ENCODE measurements around the gene HIGD1A.

The HIGD1A gene

DNA sequence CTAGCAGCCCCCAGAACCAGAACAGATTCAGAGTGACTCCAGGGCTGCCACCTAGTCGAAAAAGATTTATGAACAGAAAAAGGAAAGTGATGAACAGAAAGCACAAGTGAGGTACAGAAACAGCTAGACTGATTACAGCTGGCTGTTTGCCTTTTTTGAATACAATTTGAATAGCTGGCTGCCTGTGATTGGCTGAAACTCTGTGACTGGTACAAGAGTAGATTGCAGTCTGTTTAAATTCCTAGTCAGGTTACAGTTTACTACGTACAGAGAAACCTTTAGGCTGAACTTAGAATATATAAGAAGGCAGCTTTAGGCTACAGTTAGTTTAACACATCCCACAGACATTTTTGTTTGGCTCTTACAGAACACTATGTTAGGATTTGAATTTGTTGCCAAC lies 41.3 kb downstream of the HIGD1A start:
- TF ChIP-seq GATA3 (IDR thresholded peaks at IDR 0.05; ENCODE audit: low read depth, low read length) (no peak), GATA2 (IDR thresholded peaks at IDR 0.05; ENCODE audit: low read depth, low read length) (no peak)

DNA sequence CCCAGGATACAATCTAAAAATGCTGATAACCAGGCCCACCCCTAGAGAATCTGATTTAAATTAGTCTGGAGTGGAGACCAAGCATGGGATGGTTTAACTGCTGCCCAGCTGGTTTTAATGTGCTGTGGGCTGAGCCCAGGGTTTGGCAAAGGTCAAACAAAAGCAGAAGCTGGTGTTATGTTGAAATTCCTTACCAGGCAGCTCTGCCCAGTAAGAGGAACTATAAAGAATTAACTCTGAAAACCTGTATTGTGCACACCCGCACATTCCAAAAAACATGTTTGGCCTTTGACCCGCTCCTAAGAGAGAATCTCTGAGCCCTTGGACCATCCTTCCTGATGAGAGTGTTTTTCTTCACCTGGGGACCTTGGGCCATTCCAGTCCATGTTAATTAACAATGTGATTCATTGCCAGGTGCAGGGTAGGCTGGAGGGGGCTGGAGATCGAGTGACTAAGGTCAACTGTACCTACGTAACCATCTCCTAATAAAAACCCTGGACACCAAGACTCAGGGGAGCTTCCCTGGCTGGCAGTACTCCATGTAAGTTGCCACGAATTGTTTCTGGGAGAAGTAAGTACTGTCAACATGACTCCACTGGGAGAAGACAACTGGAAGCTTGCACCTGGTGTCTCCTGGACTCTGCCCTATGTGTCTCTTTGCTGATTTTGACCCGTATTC lies 42.1 kb downstream of the HIGD1A start:
- no peak for TF ChIP-seq GATA2 (IDR thresholded peaks at IDR 0.05; ENCODE audit: low read depth, low read length)
- no peak for TF ChIP-seq GATA3 (IDR thresholded peaks at IDR 0.05; ENCODE audit: low read depth, low read length)

DNA sequence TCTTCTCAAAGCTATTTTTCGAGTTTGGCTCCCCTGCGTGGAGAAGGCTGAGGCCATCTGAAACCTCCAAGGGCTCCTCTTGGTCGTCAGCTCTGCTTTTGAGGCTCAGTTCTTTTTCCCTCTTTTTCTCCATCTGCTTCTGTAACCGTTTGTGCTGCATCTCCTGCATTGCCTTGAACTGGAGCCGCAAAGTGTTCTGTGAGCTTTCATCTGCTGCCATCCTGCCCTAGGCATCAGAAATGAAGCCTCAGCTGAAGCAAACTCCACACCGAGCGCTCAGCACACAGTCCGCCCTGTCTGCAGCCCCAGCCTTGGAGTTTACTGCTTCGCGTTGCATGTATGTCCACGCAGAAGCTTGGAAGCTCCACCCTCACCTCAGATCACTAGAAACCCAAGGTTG lies 46.2 kb downstream of the HIGD1A start:
- TF ChIP-seq GATA3 (IDR thresholded peaks at IDR 0.05; ENCODE audit: low read depth, low read length): no peak
- TF ChIP-seq GATA2 (IDR thresholded peaks at IDR 0.05; ENCODE audit: low read depth, low read length): no peak

DNA sequence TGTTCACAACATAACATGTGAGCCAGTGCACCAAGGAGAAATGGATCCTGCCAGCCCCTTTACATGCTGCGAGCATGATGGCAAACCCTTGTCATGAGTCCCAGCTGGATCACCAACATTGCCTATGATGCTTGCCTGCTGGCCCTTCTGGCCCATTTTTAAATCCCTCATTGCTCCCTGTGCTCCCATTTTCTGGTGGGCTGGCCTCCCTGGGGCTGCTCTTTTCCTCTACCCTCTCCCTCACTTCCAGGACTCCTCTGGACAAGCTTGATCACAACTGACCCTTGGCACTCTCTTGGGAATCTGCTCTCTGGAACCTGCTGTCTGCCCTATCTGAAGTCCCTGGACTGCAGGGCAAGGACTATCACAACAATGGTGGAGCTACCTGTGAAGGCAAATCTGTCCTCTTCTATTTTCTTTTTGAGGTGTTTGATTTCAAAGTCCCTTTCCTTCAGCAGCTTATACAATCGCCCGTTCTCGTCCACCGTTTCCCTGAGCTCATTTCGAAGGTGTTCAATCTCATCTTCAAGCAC lies 47.5 kb downstream of the HIGD1A start:
- TF ChIP-seq GATA3 (IDR thresholded peaks at IDR 0.05; ENCODE audit: low read depth, low read length) (no peak), GATA2 (IDR thresholded peaks at IDR 0.05; ENCODE audit: low read depth, low read length) (no peak)

DNA sequence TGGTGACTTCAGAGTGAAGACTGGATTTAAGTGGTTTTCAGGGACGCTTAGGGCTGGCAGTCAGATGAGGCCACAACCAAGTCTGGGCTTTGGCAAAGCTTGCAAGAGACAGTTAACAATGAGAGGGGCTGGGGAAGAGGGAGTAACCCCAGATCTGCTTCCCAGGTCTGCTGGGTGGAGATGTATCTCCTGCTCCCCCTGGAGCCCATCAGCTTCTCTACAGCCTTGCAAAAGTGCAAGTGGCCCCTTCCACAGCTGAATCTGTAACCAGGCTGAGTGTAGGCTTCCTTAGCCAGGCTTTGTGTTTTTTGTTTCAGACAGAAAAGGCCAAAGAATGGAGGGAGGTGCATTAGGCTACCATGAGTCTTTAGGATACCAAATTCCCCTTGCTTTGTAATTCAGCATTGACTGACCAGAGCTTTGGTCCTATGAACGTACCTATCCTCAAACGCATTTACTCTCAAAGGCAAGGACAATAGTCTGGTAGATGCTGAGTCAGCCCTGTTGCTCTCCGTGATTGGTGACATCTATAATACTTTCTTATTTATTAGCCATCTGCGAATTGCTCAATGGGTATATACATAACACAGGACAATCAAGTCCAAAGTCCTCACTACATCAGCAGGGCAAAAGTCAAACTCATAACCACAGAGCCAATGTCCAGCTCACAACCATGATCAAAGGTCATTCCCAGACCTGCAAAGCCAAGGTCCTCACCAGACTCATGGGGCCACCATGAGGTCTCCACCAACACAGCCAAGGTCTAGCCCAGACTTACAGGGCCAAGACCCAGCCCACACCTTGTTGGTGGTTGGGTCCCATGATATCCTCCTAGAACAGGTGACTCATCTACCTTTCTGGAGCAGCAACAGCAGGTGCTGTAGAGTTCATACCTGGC lies 48.4 kb downstream of the HIGD1A start:
- TF ChIP-seq GATA2 (IDR thresholded peaks at IDR 0.05; ENCODE audit: low read depth, low read length) (no peak), GATA3 (IDR thresholded peaks at IDR 0.05; ENCODE audit: low read depth, low read length) (no peak)

DNA sequence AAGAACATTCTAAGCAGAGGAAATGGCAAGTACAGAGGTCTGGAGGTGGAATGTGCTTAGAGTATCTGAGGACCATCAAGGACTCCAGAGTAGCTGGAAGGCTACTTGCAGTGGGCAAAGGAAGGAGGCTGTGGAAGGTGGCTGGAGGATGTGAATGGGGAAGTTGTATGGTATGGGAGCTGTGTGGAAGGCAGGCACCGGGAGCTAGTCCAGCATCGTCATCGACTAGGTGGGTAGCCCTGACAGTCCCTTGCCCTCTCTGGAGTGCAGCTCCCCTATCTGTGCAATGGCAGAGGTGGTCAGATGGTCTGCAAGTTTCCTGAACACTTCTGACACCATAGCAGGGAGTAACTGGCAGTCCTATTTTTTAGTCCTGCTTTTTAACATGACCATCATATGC lies 50.5 kb downstream of the HIGD1A start:
- no peak for TF ChIP-seq GATA2 (IDR thresholded peaks at IDR 0.05; ENCODE audit: low read depth, low read length)
- no peak for TF ChIP-seq GATA3 (IDR thresholded peaks at IDR 0.05; ENCODE audit: low read depth, low read length)

DNA sequence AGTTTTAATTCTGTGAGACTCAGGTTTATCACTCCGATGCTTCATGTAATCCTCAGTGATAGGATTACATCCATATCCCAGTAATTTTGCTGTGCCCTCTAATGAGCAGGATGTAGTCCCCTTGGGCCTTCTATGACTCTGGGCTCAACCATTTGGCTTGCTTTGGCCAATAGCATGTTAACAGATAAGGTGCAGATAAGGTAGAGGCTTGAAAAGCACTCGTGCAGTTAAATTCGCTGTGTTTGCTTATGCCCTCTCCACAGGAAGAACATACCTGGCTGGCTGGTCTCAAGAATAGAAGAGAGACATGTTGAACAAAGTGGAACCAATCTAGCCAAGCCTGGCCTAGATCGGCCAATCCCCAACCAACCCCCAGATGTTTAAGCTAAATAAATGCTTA lies 51.3 kb downstream of the HIGD1A start:
- TF ChIP-seq GATA2 (IDR thresholded peaks at IDR 0.05; ENCODE audit: low read depth, low read length) (no peak), GATA3 (IDR thresholded peaks at IDR 0.05; ENCODE audit: low read depth, low read length) (no peak)

DNA sequence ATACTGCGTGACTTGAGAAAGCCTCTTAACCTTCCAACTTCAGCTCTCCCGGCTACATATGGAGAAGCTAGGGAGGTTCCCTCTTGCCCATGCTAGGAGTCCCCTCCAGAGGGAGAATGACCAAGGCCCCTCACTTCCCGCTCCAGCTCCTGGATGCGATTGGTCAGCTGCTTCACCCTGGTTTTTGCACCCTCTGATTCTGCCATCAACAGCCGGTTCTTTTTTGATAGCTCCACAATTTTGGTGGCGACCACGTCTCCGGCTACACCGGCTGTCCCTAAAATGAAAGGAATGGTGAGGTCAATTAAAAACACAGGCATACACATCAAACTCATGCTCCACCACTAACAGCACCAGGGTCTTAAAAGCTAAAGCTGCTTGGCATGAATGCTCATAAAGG lies 51.8 kb downstream of the HIGD1A start:
- no peak for TF ChIP-seq GATA2 (IDR thresholded peaks at IDR 0.05; ENCODE audit: low read depth, low read length)
- TF ChIP-seq GATA3 (IDR thresholded peaks at IDR 0.05; ENCODE audit: low read depth, low read length): no peak

DNA sequence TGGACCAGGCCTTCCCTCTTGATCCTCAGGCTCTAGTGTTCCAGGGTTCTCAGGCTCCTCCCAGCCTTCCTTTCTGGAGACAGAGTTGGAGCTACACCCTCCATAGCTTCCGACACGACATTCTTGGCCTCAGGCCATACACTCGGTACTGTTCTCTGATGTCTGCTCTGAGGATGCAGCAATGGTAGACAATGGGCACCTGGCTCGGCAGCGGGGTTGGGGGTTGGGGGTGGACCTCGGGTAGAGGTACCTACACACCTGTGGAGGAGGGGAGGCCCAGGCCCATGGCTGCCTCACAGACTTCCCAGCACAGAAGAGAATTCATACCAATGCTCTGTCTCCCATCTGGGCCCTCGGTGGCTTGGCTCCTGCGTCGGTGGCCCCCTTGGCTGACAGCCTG lies 52.7 kb downstream of the HIGD1A start:
- TF ChIP-seq GATA3 (IDR thresholded peaks at IDR 0.05; ENCODE audit: low read depth, low read length) (no peak), GATA2 (IDR thresholded peaks at IDR 0.05; ENCODE audit: low read depth, low read length) (no peak)

DNA sequence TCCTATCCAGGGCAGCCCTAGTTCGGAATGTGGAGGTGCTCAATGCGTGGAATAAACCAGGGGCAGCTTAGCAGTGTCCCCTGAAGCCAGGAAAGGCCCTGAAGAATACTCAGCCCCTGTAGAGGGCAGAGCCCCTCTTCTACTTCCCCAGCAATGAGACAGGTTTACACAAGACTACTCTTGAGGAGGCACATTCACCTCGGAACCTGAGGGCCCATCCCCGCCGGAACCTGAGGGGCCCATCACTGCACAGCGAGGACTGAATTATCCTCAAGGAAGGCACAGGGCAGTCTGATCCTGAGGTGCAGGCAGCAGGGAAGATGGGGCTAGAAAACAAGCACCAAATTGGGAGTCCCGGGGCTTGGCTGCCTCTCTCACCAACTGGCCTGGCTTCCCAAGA lies 53.5 kb downstream of the HIGD1A start:
- no peak for TF ChIP-seq GATA2 (IDR thresholded peaks at IDR 0.05; ENCODE audit: low read depth, low read length)
- no peak for TF ChIP-seq GATA3 (IDR thresholded peaks at IDR 0.05; ENCODE audit: low read depth, low read length)

DNA sequence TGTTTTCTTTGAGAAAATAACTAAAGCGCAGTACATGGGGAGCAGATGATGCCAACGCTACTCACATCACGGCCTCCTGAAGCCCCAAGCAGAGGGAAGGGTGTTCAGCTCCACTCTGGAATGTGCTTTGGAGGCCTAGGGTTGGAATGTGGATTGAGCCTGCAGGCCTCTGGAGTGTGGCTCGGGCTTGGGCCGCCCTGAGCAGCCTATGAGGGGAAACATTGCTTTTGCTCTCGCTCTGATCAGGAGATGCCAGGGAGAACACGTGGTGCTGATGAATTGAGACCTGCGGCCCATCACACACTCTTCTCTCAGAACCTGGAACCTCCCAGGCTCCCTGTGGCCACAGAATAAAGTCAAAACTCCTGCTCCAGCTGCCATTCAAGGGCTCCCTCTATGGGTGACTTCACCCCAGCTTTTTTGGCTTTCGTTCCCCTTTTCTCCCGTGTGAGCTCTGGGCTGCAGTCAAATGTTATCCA lies 54.5 kb downstream of the HIGD1A start:
- TF ChIP-seq GATA3 (IDR thresholded peaks at IDR 0.05; ENCODE audit: low read depth, low read length) (no peak), GATA2 (IDR thresholded peaks at IDR 0.05; ENCODE audit: low read depth, low read length) (no peak)

DNA sequence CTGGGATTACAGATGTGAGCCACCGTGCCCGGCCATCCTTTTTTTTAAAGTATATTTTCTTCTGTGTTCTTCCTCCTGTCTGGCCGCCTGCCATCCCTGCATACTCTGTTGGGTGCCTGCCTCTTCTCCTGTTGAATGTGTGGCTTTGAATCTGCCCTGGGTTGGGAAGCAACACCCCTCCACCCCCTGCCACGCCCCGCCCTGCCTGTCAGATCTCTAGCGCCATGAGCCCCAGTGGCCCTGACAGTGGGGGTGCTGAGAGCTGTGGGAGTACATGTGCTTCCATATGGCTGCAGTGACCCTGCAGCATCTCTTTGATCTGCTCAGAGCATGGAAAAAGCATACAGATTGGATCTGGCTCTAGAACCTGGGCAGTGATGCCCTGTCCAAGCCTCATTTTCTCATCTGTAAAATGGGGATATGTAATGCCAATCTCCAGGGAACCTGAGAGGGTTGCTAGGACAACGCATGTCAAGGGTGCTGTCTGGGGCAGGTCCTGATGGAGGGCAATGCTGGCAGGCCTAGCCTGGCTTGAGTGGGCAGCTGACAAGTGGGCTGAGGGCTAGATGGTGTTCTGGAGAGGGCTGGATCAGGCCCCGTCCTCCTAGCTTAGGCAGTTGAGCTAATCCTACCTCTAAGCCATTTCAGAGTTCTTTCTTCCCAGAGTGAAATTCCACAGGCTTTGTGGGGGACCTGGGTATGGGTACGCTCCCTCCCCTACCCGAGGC lies 55.1 kb downstream of the HIGD1A start:
- no peak for TF ChIP-seq GATA2 (IDR thresholded peaks at IDR 0.05; ENCODE audit: low read depth, low read length)

DNA sequence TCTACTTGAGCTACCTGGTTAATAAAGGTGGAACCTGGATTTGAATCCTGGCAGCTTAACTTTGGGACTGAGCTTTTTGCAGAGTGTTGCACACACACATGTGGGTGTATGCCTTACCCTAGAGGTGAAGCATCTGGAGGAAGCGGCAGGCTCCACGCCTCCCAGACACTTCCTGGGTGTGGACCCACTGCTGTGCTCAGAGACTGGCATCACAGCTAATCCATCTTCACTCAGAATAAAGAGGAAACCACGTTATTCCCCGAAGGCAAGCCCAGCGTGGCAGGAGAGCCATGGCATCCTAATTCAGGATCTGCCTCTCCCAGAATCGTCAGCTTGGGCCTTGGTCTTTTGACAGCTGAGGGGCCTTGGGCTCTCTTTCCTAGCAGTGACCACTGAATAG lies 56.7 kb downstream of the HIGD1A start:
- TF ChIP-seq GATA2 (IDR thresholded peaks at IDR 0.05; ENCODE audit: low read depth, low read length) (no peak), GATA3 (IDR thresholded peaks at IDR 0.05; ENCODE audit: low read depth, low read length) (no peak)

All from SH-SY5Y (cell line).